ENCODE results near the gene ZNF747. TPM values are rescaled to one million over a fixed set of nuclear protein-coding genes. Genes with fewer than 3 reads are reported as not detected.
"Not testable (repeated sequence)": the region's sequence is repeated elsewhere in the genome, so short reads cannot be mapped to it uniquely, and the experiment has no call there.

The ZNF747 gene
- total RNA-seq, 1 experiment from 2014 or later, result 1.5 TPM

DNA sequence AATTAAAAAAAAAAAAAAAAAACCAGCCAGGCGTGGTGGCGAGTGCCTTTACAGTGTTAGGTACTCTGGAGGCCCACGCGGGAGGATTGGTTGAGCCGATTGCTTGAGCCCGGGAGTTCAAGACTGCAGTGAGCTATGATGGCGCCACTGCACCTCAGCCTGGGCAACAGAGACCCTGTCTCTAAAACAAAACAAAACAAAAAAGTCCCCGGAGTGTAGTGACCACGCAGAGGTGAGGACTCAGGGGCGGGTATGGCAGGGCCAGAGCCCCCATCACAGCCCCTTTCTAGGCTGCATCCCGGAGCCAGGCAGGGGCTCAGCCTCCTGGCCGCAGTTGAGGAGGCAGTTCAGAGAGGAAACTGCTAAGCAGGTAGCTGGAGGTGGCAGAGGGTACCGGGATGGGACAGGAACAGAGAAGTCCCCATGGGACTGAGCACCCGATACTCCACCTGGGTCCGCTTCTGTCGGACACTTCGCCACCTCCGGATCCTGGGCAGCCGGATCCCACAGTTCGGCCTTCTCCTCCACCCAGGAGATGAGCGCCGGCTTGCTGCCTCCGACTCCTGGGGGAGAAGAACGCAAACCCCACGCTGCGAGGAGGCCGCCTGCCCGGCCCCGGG, 800 bp downstream of the ZNF747 start:
- DNase-seq (ENCODE audit: low spot score), result no peak

DNA sequence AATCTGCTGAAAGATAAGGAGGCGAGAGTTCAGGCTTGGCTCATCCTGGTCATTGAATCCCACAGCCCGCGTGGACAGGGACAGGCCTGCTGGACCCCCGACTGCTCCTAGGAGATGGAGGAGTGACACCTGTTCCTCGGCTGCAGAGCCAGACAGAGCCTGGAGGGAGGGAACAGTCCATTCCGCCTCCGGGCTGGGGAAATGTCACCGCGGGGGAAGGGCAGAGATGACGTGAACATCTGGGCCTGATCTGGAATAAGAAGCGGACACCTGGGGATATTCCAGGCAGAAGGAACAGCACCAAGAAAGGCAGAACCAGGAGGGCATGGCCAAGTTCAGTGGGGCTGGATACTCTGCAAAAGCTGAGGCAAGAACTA, 1.5 kb downstream of the ZNF747 start:
- DNase-seq (ENCODE audit: low spot score), result no peak

DNA sequence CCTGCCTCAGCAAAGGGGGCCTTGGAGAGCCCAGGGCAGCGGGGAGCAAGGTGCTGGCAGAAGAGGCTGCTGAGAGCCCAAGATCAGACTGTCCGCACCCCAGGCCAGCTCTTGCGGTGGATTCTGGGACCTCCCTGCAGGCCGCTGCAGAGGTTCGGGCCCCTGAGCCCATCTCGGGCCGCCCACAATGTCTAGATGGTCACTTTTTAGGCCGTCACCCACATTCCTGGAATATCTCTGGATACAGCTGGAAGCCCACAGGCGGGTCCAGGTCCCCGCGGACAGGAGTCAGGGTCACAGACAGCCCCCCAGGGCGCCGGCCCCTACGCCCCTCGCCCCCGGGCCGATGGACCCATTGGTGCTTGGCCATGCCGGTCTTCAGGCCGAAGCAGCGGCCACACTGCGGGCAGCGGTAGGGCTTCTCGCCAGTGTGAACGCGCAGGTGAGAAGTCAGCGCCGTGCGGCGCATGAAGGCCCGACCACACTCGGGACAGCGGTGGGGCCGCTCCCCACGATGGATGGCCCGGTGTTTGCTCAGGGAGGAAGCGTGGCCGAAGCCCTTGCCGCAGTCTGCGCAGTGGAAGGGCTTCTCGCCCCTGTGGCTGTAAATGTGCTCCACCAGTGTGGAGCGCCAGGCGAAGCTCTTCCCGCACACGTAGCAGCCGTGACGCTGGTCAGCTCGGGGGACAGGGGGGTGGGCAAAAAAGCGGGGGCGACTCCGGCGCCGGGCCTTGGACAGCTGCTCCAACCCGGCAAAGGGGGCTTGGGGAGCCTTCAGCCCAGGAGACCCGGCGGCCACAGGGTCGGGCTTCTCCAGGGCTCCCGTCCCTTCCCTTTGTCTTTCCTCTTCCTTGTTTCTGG, 2.1 kb downstream of the ZNF747 start:
- no peak for DNase-seq (ENCODE audit: low spot score)

DNA sequence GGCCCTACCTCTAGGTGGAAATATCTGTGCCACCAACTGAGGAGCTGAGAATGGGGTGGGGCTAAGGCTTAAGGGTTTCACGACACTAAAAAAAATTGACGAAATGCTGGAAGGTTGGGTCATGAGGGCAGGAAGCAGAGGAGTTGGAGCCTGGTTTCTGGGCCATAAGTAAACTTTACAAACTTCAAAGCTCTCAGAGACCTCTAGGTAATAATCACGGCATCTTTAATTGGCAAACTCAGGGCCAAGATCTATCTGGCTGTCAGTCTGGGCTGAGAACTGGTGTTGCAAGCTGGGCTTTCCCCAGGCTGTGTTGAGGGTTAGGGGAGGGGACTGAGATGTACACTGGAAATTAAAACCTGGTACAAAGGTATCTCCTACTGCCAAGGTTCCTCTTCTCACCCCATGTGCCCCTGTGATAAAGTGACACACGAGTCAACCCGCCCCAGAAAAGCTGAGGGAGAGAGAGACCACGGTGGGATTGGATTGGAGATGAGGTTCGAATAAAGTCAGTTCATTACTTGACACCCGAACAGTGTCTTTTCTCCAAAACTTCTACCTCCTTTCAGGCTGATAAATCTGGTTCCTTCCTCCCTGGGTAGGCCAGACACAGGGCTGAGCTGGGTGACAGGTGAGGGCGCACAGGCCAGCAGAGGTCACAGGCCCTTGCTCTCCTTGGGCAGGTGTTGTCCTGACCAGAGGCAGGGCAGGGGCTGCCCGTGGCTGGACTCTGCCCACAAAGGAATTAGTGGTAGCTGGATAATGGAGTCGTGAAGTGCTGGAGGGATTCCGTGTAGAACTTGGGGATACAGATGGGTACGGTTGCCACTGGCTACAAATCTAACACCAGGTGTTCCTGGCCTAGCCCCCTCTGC, 4.3 kb downstream of the ZNF747 start:
- no peak for DNase-seq (ENCODE audit: low spot score)

DNA sequence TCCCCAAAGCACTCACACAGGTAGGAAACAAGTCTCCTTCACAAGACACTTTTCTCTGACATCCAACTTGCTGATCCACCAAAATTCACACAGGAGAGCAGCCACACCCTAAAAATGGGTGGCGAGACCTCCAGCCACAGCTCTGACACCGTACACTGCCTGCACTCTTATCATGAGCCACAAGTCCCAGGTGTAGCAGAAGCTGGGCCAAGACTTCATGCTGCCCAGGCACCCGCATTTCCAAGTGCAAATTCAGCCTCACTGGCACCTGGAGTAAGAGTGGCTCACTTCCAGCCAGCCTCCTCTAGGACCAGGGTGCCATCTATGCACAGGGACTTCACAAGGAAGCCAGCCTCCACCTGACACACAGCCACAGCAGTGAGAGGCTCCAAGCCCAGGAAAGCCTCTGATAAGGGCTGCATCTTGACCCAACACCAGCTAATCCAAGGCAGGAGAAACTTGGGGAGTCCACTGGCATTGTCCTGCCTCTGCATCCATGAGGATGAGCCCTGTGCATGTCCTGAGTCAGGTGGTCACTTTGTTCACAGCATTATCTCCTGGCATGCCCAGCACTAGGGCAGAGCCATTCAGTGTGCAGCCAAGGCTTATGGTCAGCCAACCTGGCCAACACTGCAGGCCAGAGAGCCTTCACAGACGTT, 5.7 kb downstream of the ZNF747 start:
- no peak for DNase-seq (ENCODE audit: low spot score)

DNA sequence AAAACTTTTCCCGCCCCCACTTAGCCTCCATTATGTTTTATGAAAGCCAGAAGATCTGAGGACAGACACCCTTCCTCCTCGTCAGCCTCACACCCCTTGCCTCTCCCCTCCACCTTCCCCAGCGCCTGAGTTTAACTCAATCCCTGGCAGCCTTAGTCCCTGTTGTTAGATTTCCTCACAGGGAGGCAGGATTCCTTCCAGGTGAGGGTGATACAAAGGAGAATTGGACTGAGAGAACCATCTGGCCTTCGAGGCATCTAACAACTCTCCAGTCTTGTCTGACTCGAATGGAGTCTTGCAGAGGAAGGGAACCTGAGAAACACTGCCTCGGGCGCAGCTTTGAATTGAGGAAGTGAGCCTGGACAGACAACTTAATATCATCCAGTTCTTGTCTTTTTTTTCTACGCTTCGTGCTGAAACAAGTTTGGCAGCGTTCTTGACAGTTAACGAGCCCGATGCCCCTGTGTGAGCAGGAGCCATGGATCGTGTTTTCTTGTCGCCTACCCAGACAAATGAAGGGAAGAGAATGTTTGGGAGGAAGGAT, 7.0 kb downstream of the ZNF747 start:
- no peak for DNase-seq (ENCODE audit: low spot score)

DNA sequence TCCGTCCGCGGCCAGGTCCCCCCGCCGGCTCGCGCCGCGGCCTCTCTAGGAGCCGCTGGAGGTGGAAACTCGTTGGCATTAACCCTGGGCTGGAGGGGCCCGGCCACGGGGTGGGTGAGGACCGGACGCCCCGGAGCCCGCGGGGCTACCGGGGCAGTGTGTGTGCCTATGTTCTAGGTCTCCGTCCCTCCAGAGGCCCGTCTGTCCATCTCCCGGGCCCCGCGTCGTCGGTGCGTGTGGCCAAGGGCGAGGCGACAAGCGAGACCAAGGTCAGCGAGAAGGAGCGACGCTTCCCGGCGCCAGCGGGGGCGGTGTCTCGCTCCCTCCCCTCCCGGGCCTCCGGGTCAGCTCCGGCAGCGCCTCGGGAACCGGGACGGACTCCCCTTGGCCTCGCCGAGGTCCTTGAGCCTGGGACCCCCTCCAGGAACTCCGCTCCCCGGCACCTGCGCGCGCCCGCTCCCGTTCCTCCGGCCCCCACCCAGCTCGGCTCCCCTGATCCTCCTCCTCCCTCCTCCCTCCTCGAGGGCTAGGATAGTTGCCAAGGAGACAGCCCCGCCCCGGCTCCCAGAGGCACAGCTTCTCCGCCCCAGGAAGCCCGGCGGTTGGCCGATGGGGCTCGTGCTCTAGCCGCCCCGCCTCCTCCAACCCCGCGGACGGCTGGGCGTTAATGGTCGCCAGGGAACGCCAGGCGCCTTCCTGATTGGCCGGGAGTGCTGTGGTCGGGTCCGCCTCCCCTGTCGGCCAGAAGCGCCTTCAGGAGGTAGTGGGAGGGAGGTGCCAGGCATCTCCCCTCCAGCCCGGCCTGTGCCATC, 7.6 kb downstream of the ZNF747 start:
- peak; percentile 96 for DNase-seq (ENCODE audit: low spot score)

DNA sequence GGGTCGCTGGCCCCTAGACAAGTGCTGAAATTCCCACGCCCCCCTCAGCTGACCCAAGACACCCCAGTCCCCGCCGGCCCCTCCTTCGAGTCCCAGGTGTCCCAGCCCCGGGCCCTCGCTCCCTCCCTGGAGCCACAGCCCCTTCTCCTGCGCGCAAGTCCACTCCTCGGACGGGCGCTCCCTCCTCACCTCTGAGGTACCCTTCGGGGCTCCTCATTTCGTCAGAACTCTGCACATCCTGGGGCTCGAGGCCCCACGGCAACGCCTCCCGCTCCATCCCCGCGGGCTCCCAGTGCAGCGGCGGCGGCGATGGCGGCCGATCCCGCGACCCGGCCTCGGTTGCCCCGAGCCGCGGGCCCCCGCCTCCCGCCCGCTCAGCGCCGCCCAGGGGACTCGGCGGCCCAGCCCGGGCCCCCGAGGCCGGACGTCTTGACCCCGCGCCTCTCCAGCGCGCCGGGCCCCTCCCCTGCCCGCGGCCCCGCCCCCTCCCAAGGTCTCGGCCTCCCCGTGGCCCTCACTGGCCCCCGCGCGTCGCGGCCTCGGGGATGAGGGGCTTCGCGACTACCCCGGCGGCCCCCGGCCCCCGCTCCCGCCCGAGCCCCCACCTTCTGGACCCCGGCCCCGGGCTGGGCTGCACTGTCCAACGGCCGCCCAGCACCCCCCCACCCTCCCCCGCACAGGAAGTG, 8.4 kb downstream of the ZNF747 start, which contains the start of gene ZNF768:
TSS of gene ZNF768 (minus strand) at position 430 of the 686 bp plus-strand sequence. CDS start at position 277, 153 bp downstream.
- no peak for DNase-seq (ENCODE audit: low spot score)

DNA sequence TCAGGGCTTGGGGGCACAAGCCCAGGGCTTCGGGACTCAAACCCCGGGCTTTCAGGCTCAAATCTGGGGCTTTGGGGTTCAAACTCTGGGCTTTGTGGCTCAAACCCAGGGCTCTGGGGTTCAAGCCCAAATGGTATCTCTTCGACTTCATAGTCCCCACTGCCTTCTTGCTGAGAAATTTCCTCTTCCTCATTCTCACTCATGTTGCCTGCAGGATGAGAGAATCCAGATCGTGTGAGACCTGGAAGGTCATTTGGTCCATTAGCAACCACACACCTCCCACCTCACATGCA, 8.9 kb downstream of the ZNF747 start:
- DNase-seq (ENCODE audit: low spot score), result no peak

DNA sequence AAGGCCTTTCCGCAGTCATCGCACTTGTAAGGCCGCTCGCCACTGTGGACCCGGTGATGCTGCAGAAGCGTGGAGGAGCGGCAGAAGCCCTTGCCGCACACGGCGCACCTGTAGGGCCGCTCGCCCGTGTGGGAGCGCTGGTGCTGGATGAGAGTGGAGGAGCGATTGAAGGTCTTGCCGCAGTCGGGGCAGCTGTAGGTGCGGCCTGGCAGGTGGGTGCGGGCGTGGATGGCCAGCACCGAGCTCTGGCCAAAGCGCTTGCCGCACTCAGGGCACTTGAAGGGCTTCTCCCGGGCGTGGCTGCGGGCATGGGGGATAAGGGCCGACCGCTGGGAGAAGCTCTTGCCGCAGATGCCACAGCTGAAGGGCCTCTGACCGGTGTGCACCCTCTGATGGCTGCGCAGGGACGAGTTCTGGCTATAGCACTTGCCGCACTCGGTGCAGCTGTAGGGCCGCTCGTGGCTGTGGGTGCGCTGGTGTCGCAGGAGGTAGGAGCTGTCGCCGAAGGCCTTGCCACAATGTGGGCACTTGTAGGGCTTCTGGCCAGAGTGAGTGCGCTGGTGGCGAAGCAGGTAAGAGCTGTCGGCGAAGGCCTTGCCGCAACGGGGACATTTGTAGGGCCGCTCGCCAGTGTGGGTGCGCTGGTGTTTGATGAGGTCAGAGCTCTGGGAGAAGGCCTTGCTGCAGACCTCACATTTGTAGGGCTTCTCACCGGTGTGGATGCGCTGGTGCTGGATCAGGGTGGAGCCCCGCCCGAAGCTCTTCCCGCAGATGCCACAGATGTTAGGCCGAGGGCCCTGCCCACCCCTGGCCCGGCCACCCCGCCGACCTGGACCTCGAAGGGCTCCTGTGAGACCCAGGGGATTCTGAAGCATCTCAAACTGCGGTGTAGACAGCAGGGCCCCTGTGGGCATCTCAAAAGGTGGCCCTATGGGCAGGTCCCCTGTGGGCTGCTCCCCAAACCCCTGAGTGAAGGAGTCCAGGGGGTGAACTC, 9.8 kb downstream of the ZNF747 start:
- no peak for DNase-seq (ENCODE audit: low spot score)

DNA sequence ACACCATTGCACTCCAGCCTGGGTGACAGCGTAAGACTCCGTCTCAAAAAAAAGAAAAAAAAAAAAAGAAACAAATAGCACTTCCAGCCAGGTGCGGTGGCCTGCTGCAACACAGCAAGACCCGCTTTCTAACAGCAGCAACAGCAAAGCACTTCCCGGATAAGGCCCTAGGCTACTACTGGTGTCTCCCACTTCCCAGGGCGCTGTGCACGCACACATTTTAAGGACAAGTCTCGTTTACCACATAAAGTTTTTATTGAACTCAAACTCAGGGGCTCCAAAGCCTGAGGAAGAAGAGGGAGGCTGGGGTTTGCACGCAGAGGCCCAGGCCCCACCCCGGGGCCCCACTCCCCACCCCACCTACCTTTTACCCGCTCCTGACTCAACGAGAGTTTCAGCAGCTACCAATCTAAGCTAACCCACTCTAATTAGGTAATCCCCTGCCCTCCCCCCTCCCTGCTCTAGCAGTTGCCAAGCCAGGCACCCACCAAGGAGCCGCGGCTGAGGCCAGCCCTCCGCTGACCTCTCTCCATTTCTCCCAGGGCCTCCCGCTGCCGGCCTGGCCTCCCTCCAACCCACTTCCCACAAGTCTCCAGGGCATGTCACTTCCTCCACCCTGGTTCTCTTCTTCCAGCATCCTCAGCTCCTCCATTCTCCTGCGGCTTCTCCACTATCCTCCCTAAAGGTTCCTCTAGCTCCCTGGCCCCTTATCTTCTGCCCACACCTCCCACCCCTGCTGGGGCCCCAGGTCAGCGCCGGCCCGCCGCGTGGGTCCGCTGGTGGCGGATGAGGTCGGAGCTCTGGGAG, 10.7 kb downstream of the ZNF747 start:
- no peak for DNase-seq (ENCODE audit: low spot score)

DNA sequence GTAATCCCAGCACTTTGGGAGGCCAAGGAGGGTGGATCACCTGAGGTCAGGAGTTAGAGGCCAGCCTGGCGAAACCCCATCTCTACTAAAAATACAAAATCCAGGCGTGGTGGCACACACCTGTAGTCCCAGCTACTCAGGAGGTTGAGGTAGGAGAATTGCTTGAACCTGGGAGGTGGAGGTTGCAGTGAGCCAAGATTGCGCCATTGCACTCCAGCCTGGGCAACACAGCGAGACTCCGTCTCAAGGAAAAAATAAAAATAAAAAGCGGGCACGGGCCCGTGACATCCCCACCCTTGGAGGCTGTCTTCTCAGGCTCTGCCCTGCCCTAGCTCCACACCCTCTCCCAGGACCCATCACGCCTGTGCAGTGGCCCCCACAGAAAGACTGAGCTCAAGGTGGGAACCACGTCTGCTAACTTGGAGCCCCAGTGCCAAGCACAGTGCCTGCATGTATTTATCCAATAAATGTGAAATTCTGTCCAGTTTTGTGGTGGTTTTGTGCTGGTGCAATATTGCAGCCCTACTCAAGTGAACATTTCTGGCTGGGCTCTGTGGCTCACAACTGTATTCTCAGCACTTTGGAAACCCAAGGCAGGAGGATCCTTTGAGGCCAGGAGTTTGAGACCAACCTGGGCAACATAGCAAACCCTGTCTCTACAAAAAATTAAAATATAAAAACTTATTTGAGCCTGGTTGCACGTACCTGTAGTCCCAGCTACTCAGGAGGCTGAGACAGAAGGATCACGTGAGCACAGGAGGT, 11.8 kb downstream of the ZNF747 start:
- DNase-seq (ENCODE audit: low spot score), result not testable (repeated sequence)

DNA sequence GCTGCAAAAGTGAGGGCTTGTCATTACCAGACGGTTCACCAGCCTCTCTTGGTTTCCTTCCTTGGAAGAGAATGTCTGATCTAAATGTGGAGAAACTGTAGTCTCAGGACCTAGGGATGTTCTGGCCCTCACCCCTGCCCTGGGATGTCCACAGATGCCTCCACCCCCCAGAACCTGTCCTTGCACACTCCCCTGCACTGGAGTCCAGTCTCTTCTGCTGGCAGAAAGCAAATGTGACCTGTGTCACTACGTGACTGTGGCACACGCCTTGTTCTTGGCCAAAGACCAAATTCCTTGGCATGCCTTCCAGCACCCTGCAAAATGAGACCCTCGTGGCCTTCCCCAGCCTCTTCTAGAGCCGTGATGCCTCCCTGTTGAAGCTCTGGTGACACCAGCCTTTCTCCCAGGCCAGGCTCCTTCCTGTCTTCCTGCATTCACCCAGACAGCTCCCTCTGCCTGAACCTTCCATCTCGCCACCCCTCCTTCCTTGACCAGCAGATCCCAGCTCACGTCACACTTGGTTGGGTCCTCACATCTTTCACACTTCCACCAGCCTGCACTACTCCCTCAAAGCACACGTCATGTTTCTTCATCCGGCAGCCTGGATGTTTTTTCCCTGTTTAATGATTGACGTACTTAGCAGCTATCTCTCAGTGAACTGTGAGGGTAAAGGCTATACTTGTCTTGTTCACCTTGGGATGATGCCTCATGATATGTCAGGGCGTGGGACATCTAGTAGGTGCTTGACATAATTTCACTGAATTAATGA, 12.6 kb downstream of the ZNF747 start:
- no peak for DNase-seq (ENCODE audit: low spot score)

DNA sequence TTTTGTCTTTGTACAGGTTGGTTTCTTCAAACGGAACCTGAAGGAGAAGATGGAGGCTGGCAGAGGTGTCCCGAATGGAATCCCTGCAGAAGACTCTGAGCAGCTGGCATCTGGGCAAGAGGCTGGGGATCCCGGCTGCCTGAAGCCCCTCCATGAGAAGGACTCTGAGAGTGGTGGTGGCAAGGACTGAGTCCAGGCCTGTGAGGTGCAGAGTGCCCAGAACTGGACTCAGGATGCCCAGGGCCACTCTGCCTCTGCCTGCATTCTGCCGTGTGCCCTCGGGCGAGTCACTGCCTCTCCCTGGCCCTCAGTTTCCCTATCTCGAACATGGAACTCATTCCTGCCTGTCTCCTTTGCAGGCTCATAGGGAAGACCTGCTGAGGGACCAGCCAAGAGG, 13.2 kb downstream of the ZNF747 start:
- DNase-seq (ENCODE audit: low spot score), result no peak

DNA sequence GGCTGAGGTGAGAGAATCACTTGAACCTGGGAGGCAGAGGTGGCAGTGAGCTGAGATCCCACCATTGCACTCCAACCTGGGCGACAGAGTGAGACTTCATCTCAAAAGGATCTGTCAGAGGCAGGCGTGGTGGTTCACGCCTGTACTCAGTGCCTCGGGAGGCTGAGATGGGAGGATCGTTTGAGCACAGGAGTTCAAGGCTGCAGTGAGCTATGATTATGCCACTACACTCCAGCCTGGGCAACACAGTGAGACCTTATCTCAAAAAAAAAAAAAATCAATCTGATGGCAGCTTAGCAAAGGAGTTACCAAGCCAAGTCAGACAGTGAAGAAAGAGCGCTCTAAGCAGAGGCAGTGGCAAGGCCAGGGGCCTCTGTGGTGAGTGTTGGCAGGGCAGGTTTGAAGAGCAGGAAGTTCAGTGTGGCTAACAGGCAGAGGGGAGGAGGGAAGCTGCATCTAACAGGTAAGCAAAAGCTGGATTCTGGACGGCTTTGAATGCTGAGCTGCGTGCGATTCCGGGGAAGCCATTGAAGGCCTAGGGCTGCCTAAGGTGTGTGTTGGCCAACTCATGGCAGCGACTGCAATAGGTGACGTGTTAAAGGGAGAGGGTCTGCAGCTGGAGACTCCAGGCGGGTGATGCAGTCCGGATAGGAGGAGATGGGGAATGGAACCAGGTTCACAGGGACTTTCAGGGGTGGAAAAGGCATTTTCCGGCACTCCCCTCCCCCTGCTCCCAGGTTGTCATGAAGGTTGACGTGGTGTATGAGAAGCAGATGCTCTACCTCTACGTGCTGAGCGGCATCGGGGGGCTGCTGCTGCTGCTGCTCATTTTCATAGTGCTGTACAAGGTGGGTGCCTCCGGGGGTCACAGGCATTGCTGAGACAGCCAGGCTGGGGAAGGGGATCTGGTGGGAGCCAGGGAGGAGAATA, 15.3 kb downstream of the ZNF747 start:
- no peak for DNase-seq (ENCODE audit: low spot score)
